ENCODE measurements around the gene MORF4L1. TPM values are rescaled to one million over a fixed set of nuclear protein-coding genes. Genes with fewer than 3 reads are reported as not detected.
"Not testable (repeated sequence)": the region's sequence is repeated elsewhere in the genome, so short reads cannot be mapped to it uniquely, and the experiment has no call there.

The MORF4L1 gene
- total RNA-seq, 1 donor from 2014 or later = 289 TPM

- Mint-ChIP-seq H3K36me3 (ENCODE audit: low read depth) (peaks cover 31% of the 10 kb centered on the region), H3K27ac (no peak overlapping the region), H3K4me1 (peaks cover 7% of the 10 kb centered on the region), H3K9me3 (no peaks in the 10 kb centered on the region), H3K27me3 (no peaks in the 10 kb centered on the region), H3K4me3 (no peak overlapping the region)
- DNase-seq = no peak
- intact Hi-C loops (cut with micrococcal nuclease) = no loop called here
Observed at GRCh38 chr15:78916088-78916487, 43.4 kb downstream of the MORF4L1 start.

GRCh38 chr15:78917888-78918287 is 45.2 kb downstream of the MORF4L1 start:
- Mint-ChIP-seq H3K27ac (no peak overlapping the region), H3K27me3 (no peaks in the 10 kb centered on the region), H3K36me3 (ENCODE audit: low read depth) (peaks cover 34% of the 10 kb centered on the region), H3K9me3 (no peaks in the 10 kb centered on the region), H3K4me3 (no peak overlapping the region), H3K4me1 (peaks cover 3% of the 10 kb centered on the region)
- intact Hi-C loops (cut with micrococcal nuclease) = no loop called here
- no peak for DNase-seq

- no peak for DNase-seq
- Mint-ChIP-seq H3K27me3 (no peaks in the 10 kb centered on the region), H3K27ac (no peak overlapping the region), H3K4me1 (no peaks in the 10 kb centered on the region), H3K36me3 (ENCODE audit: low read depth) (peaks cover 37% of the 10 kb centered on the region), H3K9me3 (no peaks in the 10 kb centered on the region), H3K4me3 (no peak overlapping the region)
- intact Hi-C loops (cut with micrococcal nuclease) = no loop called here
Observed at GRCh38 chr15:78921517-78921916, 48.8 kb downstream of the MORF4L1 start.

GRCh38 chr15:78921940-78922339 is 49.2 kb downstream of the MORF4L1 start:
- H3K27ac Mint-ChIP-seq = no peak overlapping the region
- no peaks in the 10 kb centered on the region for H3K27me3 Mint-ChIP-seq
- no peaks in the 10 kb centered on the region for H3K9me3 Mint-ChIP-seq
- no peak overlapping the region for H3K4me3 Mint-ChIP-seq
- peaks cover 37% of the 10 kb centered on the region for H3K36me3 Mint-ChIP-seq (ENCODE audit: low read depth)
- DNase-seq = no peak
- H3K4me1 Mint-ChIP-seq = no peaks in the 10 kb centered on the region
- intact Hi-C loops (cut with micrococcal nuclease) = no loop called here

- no peaks in the 10 kb centered on the region for H3K4me1 Mint-ChIP-seq
- H3K9me3 Mint-ChIP-seq = no peaks in the 10 kb centered on the region
- intact Hi-C loops (cut with micrococcal nuclease) = no loop called here
- DNase-seq = no peak
- peaks cover 42% of the 10 kb centered on the region for H3K36me3 Mint-ChIP-seq (ENCODE audit: low read depth)
- no peaks in the 10 kb centered on the region for H3K27me3 Mint-ChIP-seq
- no peak overlapping the region for H3K4me3 Mint-ChIP-seq
- no peak overlapping the region for H3K27ac Mint-ChIP-seq
Observed at GRCh38 chr15:78922527-78922926, 49.8 kb downstream of the MORF4L1 start.

- Mint-ChIP-seq H3K36me3 (ENCODE audit: low read depth) (peaks cover 43% of the 10 kb centered on the region), H3K27me3 (no peaks in the 10 kb centered on the region), H3K27ac (no peak overlapping the region), H3K9me3 (no peaks in the 10 kb centered on the region), H3K4me1 (no peaks in the 10 kb centered on the region), H3K4me3 (no peak overlapping the region)
- intact Hi-C loops (cut with micrococcal nuclease) = no loop called here
- no peak for DNase-seq
Observed at GRCh38 chr15:78923015-78923414, 50.3 kb downstream of the MORF4L1 start.

- Mint-ChIP-seq H3K36me3 (ENCODE audit: low read depth) (peaks cover 41% of the 10 kb centered on the region), H3K4me1 (no peaks in the 10 kb centered on the region)
Observed at GRCh38 chr15:78923480-78924360, 51.0 kb downstream of the MORF4L1 start.

GRCh38 chr15:78925076-78925624 is 52.5 kb downstream of the MORF4L1 start:
- H3K27me3 Mint-ChIP-seq = no peaks in the 10 kb centered on the region
- no peak for DNase-seq
- no peaks in the 10 kb centered on the region for H3K4me1 Mint-ChIP-seq

More at GRCh38 chr15:78923480-78924360, 51.0 kb downstream of the MORF4L1 start:
- Mint-ChIP-seq H3K9me3 (no peaks in the 10 kb centered on the region), H3K27ac (no peak overlapping the region), H3K4me3 (no peak overlapping the region), H3K27me3 (no peaks in the 10 kb centered on the region)
- intact Hi-C loops (cut with micrococcal nuclease) = no loop called here
- no peak for DNase-seq

GRCh38 chr15:78925956-78926743 is 53.5 kb downstream of the MORF4L1 start:
- Mint-ChIP-seq H3K9me3 (no peaks in the 10 kb centered on the region), H3K27me3 (no peaks in the 10 kb centered on the region), H3K4me3 (no peak overlapping the region), H3K36me3 (ENCODE audit: low read depth) (peaks cover 40% of the 10 kb centered on the region), H3K4me1 (no peaks in the 10 kb centered on the region), H3K27ac (no peak overlapping the region)
- intact Hi-C loops (cut with micrococcal nuclease) = no loop called here
- DNase-seq = no peak

More at GRCh38 chr15:78925076-78925624, 52.5 kb downstream of the MORF4L1 start:
- intact Hi-C loops (cut with micrococcal nuclease) = no loop called here
- no peak overlapping the region for H3K27ac Mint-ChIP-seq
- H3K4me3 Mint-ChIP-seq = no peak overlapping the region
- H3K9me3 Mint-ChIP-seq = no peaks in the 10 kb centered on the region
- H3K36me3 Mint-ChIP-seq (ENCODE audit: low read depth) = peaks cover 40% of the 10 kb centered on the region

GRCh38 chr15:78927077-78927790 is 54.5 kb downstream of the MORF4L1 start:
- DNase-seq = no peak
- Mint-ChIP-seq H3K4me1 (no peaks in the 10 kb centered on the region), H3K36me3 (ENCODE audit: low read depth) (peaks cover 32% of the 10 kb centered on the region), H3K27me3 (no peaks in the 10 kb centered on the region), H3K4me3 (no peak overlapping the region), H3K27ac (no peak overlapping the region), H3K9me3 (no peaks in the 10 kb centered on the region)
- intact Hi-C loops (cut with micrococcal nuclease) = no loop called here

- H3K36me3 Mint-ChIP-seq (ENCODE audit: low read depth) = peaks cover 31% of the 10 kb centered on the region
- H3K4me3 Mint-ChIP-seq; H3K27me3 Mint-ChIP-seq; H3K9me3 Mint-ChIP-seq; DNase-seq; intact Hi-C loops (cut with micrococcal nuclease); H3K4me1 Mint-ChIP-seq; H3K27ac Mint-ChIP-seq: not testable (repeated sequence)
Observed at GRCh38 chr15:78928176-78928575, 55.5 kb downstream of the MORF4L1 start.

- no peak for DNase-seq
- H3K4me1 Mint-ChIP-seq = no peaks in the 10 kb centered on the region
- no peak overlapping the region for H3K4me3 Mint-ChIP-seq
- intact Hi-C loops (cut with micrococcal nuclease) = no loop called here
- no peak overlapping the region for H3K27ac Mint-ChIP-seq
- H3K27me3 Mint-ChIP-seq = no peaks in the 10 kb centered on the region
- peaks cover 31% of the 10 kb centered on the region for H3K36me3 Mint-ChIP-seq (ENCODE audit: low read depth)
- no peaks in the 10 kb centered on the region for H3K9me3 Mint-ChIP-seq
Observed at GRCh38 chr15:78928616-78929093, 56.0 kb downstream of the MORF4L1 start.

GRCh38 chr15:78929536-78930264 is 57.0 kb downstream of the MORF4L1 start:
- H3K27ac Mint-ChIP-seq = no peak overlapping the region
- H3K27me3 Mint-ChIP-seq = no peaks in the 10 kb centered on the region
- H3K4me3 Mint-ChIP-seq = no peak overlapping the region
- DNase-seq = no peak
- H3K36me3 Mint-ChIP-seq (ENCODE audit: low read depth) = peaks cover 28% of the 10 kb centered on the region
- intact Hi-C loops (cut with micrococcal nuclease) = no loop called here
- H3K4me1 Mint-ChIP-seq = peaks cover 4% of the 10 kb centered on the region
- no peaks in the 10 kb centered on the region for H3K9me3 Mint-ChIP-seq

Data from activated CD4-positive, alpha-beta T cell treated with anti-CD3 and anti-CD28 coated beads, Interleukin-2, amount 10 ng/mL, durations not matched to agents 24 days and 14 days (primary cell).